Astrocyte of the cerebellum (primary cell): ENCODE data around the gene C1QTNF8.
"Not testable (repeated sequence)": the region's sequence is repeated elsewhere in the genome, so short reads cannot be mapped to it uniquely, and the experiment has no call there.

Source experiments
- DNase-seq: peaks from one replicate; pipeline ENCODE4 v3.0.0-alpha.2; 2011; ENCODE audit warnings: low read depth
- H3K4me3 ChIP-seq: 2 replicates; pipeline ENCODE4 v1.5.1; 2011; ENCODE audit warnings: mild to moderate bottlenecking, low read depth, low read length, moderate library complexity
- CTCF ChIP-seq: IDR thresholded peaks from 2 replicates; pipeline ENCODE4 v1.5.1; 2012; ENCODE audit warnings: low read length, low read depth, moderate library complexity, mild to moderate bottlenecking; ENCODE audit errors: missing control alignments
- in situ Hi-C: cut with HindIII; loops from 2 replicates; pipeline ENCODE4 v1.10.0; 2017; ENCODE audit warnings: low sequenced_read_pairs

C1QTNF8 gene

DNA sequence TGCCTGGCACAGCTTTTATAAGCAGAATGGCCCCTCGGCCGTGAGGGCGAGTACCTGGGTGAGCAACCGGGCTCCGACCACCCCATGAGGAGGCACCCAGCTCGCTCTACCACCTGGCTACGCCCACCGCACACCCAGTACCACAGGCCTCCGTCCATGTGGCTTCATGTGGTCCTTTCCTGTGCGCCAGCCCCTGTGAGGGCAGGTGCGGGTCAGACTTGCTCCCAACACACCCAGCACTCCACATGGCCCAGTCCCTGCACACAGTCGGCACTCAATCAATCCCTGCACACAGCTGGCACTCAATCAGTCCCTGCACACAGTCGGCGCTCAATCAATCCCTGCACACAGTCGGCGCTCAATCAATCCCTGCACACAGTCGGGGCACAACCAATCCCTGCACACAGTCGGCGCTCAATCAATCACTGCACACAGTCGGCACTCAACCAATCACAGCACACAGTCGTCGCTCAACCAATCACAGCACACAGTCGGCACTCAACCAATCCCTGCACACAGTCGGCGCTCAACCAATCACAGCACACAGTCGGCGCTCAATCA is 4.0 kb downstream of the C1QTNF8 start:
- no peak overlapping the region for H3K4me3 ChIP-seq
- in situ Hi-C loops, result no loop called here
- DNase-seq, result no peak
- TF ChIP-seq CTCF, result no peak

GRCh38 chr16:1090620-1091587 is 5.1 kb downstream of the C1QTNF8 start:
- DNase-seq, result no peak
- no peak overlapping the region for H3K4me3 ChIP-seq
- in situ Hi-C loops, result no loop called here
- no peak for TF ChIP-seq CTCF

GRCh38 chr16:1089822-1090619 is 6.0 kb downstream of the C1QTNF8 start:
- no peak for TF ChIP-seq CTCF
- in situ Hi-C loops, result no loop called here
- no peak overlapping the region for H3K4me3 ChIP-seq
- DNase-seq, result no peak

- H3K4me3 ChIP-seq, result no peak overlapping the region
- DNase-seq, result no peak
- TF ChIP-seq CTCF, result no peak
- in situ Hi-C loops, result no loop called here
Measured at GRCh38 chr16:1089439-1089821, 6.6 kb downstream of the C1QTNF8 start.

DNA sequence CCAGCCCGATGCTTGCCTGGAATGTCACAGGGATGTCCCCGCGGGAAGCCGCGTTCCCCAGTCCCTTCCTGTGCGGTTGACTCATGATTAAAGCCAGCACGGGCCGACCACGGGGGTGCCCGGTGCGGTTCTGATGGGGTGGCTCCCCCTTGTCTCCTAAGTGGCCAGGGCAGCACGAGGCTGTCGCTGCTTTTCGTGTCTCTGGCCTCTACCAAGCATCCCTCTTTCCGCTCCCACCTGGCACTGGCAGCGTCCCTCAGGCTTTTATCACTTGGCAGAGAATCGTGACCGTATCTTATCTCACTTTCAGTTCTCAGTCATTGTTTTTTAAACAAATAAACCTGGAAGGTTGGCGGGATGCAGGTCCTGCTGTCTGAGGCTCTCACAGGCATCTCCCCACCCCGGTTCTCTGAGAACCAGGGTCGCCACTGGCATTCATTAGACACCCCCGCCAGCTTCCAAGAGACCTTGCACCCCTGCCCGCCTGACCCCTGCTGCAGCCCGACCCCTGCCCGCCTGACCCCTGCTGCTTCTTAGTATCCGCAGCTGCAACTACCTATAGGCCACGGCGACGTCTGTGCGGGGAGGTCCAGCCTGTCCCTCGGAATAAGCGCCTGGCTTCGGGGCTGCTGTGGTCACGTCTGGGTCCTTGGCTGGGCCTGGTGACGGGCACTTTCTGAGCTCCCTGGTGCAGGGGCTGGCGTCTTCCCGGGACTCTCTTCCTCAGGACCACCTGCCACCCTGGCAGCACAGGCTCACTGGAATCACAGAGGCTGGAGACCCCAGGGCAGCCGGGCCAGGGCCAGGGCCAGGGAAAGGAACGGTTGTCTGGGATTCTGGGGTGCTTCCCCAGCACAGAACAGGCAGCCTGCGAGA is 7.5 kb downstream of the C1QTNF8 start:
- in situ Hi-C loops, result no loop called here
- DNase-seq, result no peak
- no peak for TF ChIP-seq CTCF
- H3K4me3 ChIP-seq, result no peak overlapping the region

- DNase-seq, in situ Hi-C loops, H3K4me3 ChIP-seq: not testable (repeated sequence)
Measured at GRCh38 chr16:1086443-1086842, 9.6 kb downstream of the C1QTNF8 start.
